SK-N-SH (cell line): ENCODE measurements around the gene HHAT. TPM values are rescaled to one million over a fixed set of nuclear protein-coding genes. Genes with fewer than 3 reads are reported as not detected.

ENCODE experiments used
- CTCF ChIA-PET: fragments of 300-600, 350-600 bp; formaldehyde crosslinking; extraction: SDS; loops from one replicate; lab custom pipeline; 2021; lab: Yijun Ruan, JAX
- POLR2A ChIA-PET: fragments of 350-600 bp; sonication (Branson Sonifier 250); formaldehyde crosslinking; extraction: SDS; loops from one replicate; lab custom pipeline; 2020; ENCODE audit warnings: antibody characterized with exemption, inconsistent platforms; lab: Yijun Ruan, JAX
- DNase-seq: peaks from one replicate; pipeline ENCODE4 v3.0.0; 2012
- H2AFZ ChIP-seq: fragments of 200-600 bp; sonication (generic); 2 replicates; pipeline ENCODE4 v1.8.1; 2016; ENCODE audit warnings: antibody characterized with exemption, mild to moderate bottlenecking, low read depth
- H3F3A ChIP-seq: fragments of 200-600 bp; sonication (generic); replicated peaks from 2 replicates; pipeline ENCODE3; 2016; ENCODE audit warnings: antibody characterized with exemption, mild to moderate bottlenecking; ENCODE audit not compliant: insufficient read depth
- H3K27ac ChIP-seq, 2 experiments: fragments of 200-500 bp in 1 of 2; fragments of 200-600 bp in 1 of 2; sonication (Bioruptor generic) in 1 of 2; sonication (generic), shearing (Covaris generic) in 1 of 2; 2 replicates each; pipeline versions ENCODE4 v1.5.1 to v1.6.1; 2014 to 2016; ENCODE audit warnings: low read depth in 2 of 2, inconsistent platforms in 1 of 2, low read length in 1 of 2, mild to moderate bottlenecking in 1 of 2, mixed read lengths in 1 of 2
- H3K27me3 ChIP-seq: fragments of 200-600 bp; sonication (generic), shearing (Covaris generic); 2 replicates; pipeline ENCODE4 v1.6.1; 2016; ENCODE audit warnings: mixed run types; ENCODE audit not compliant: insufficient read depth
- H3K36me3 ChIP-seq, 2 experiments: fragments of 200-500 bp in 1 of 2; fragments of 200-600 bp in 1 of 2; sonication (Bioruptor generic) in 1 of 2; sonication (generic) in 1 of 2; replicated peaks in 1 of 2; 2 replicates each; pipeline versions ENCODE3 to v1.5.1; 2014 to 2016; ENCODE audit warnings: low read length in 1 of 2, mild to moderate bottlenecking in 1 of 2; ENCODE audit not compliant: insufficient read depth in 2 of 2, control insufficient read depth in 1 of 2
- H3K4me1 ChIP-seq, 2 experiments: fragments of 200-500 bp in 1 of 2; fragments of 200-600 bp in 1 of 2; sonication (Bioruptor generic) in 1 of 2; sonication (generic), shearing (Covaris generic) in 1 of 2; 2 replicates each; pipeline versions ENCODE4 v1.5.1 to v1.6.1; 2014 to 2016; ENCODE audit warnings: low read depth in 1 of 2, low read length in 1 of 2, mixed run types in 1 of 2; ENCODE audit not compliant: insufficient read depth in 2 of 2, control insufficient read depth in 1 of 2
- H3K4me2 ChIP-seq: fragments of 200-600 bp; sonication (generic), shearing (Covaris generic); 2 replicates; pipeline ENCODE4 v1.6.1; 2017; ENCODE audit warnings: mixed run types
- H3K4me3 ChIP-seq, 2 experiments: fragments of 200-500 bp in 1 of 2; fragments of 200-600 bp in 1 of 2; sonication (Bioruptor generic) in 1 of 2; sonication (generic), shearing (Covaris generic) in 1 of 2; 2 replicates each; pipeline versions ENCODE4 v1.5.1 to v1.8.1; 2014 to 2016; ENCODE audit warnings: low read depth in 2 of 2, inconsistent platforms in 1 of 2, low read length in 1 of 2, mild to moderate bottlenecking in 1 of 2, mixed read lengths in 1 of 2, moderate library complexity in 1 of 2
- H3K79me2 ChIP-seq: fragments of 200-600 bp; sonication (generic); 2 replicates; pipeline ENCODE4 v1.8.1; 2017; ENCODE audit warnings: mild to moderate bottlenecking; ENCODE audit not compliant: insufficient read depth
- H3K9ac ChIP-seq: fragments of 200-600 bp; sonication (generic); 2 replicates; pipeline ENCODE4 v1.6.1; 2017; ENCODE audit warnings: mixed run types
- H3K9me2 ChIP-seq: fragments of 200-600 bp; sonication (generic); 2 replicates; pipeline ENCODE4 v1.6.1; 2017; ENCODE audit warnings: mixed run types
- H3K9me3 ChIP-seq: fragments of 200-600 bp; sonication (generic); 2 replicates; pipeline ENCODE4 v1.6.1; 2017; ENCODE audit warnings: mixed run types, mild to moderate bottlenecking, moderate library complexity
- H4K20me1 ChIP-seq: fragments of 200-600 bp; sonication (generic); 2 replicates; pipeline ENCODE4 v1.6.1; 2017; ENCODE audit warnings: mild to moderate bottlenecking, mixed run types; ENCODE audit not compliant: insufficient read depth
- CHD2 ChIP-seq: fragments of 150-350 bp; IDR thresholded peaks from 2 replicates; pipeline ENCODE4 v1.6.1; 2018; ENCODE audit warnings: low read length; ENCODE audit not compliant: partially characterized antibody
- ELF1 ChIP-seq: IDR thresholded peaks from 2 replicates; pipeline ENCODE4 v1.4.0; 2012
- EP300 ChIP-seq, 2 experiments: IDR thresholded peaks; 2 replicates each; pipeline versions ENCODE4 v1.4.0 to v1.6.1; 2012; ENCODE audit warnings: borderline replicate concordance in 1 of 2, low read depth in 1 of 2, low read length in 1 of 2
- FOXJ3 ChIP-seq: sonication (generic); formaldehyde crosslinking; IDR thresholded peaks from 2 replicates; pipeline ENCODE4 v1.5.1; 2020; ENCODE audit warnings: mild to moderate bottlenecking, missing genetic modification reagents
- GATA2 ChIP-seq: sonication (generic); formaldehyde crosslinking; IDR thresholded peaks from 2 replicates; pipeline ENCODE4 v1.5.0; 2020; ENCODE audit warnings: mild to moderate bottlenecking, missing genetic modification reagents
- JUND ChIP-seq: IDR thresholded peaks from 2 replicates; pipeline ENCODE4 v1.4.0; 2012
- MEF2A ChIP-seq: IDR thresholded peaks from 2 replicates; pipeline ENCODE4 v1.4.0; 2012; ENCODE audit warnings: low read depth, borderline replicate concordance
- NFIC ChIP-seq: IDR thresholded peaks from 2 replicates; pipeline ENCODE4 v1.4.0; 2012; ENCODE audit warnings: borderline replicate concordance
- NRF1 ChIP-seq: IDR thresholded peaks from 2 replicates; pipeline ENCODE4 v1.6.1; 2012; ENCODE audit warnings: low read depth, mild to moderate bottlenecking, low read length
- RAD21 ChIP-seq: IDR thresholded peaks from 2 replicates; pipeline ENCODE4 v1.6.1; 2012; ENCODE audit warnings: mild to moderate bottlenecking, low read length
- RCOR1 ChIP-seq: fragments of 150-350 bp; IDR thresholded peaks from 2 replicates; pipeline ENCODE4 v1.6.1; 2017; ENCODE audit warnings: antibody characterized with exemption, low read length
- RXRA ChIP-seq: IDR thresholded peaks from 2 replicates; pipeline ENCODE4 v1.4.0; 2012; ENCODE audit warnings: low read depth, mild to moderate bottlenecking, borderline replicate concordance
- TEAD4 ChIP-seq: IDR thresholded peaks from 2 replicates; pipeline ENCODE4 v1.4.0; 2012; ENCODE audit warnings: mild to moderate bottlenecking, borderline replicate concordance; ENCODE audit not compliant: insufficient read depth
- YY1 ChIP-seq: IDR thresholded peaks from 2 replicates; pipeline ENCODE4 v1.4.0; 2012; ENCODE audit warnings: low read depth, mild to moderate bottlenecking
- WGBS: methylation state at CpG from one replicate; pipeline ENCODE4 v1.1.6; 2017; ENCODE audit warnings: low lambda C conversion rate; 5-methylcytosine and 5-hydroxymethylcytosine counted together
- polyA plus RNA-seq, 3 experiments: library from polyadenylated mRNA; depleted of rRNA; stranded (reverse); fragments of >200 nt; gene quantifications; 2 replicates each; pipeline ENCODE4 v1.2.3, GENCODE V29; 2012
- TF ChIP-seq, protein P1 (sequence below): fragments of 150-350 bp; IDR thresholded peaks from 2 replicates; pipeline ENCODE4 v1.6.1; 2017; ENCODE audit warnings: antibody characterized with exemption, low read length, low read depth, borderline replicate concordance
- TF ChIP-seq, protein P2 (sequence below): IDR thresholded peaks from 2 replicates; pipeline ENCODE4 v1.4.0; 2012; ENCODE audit warnings: low read depth, borderline replicate concordance
- TF ChIP-seq, protein P3 (sequence below): IDR thresholded peaks from 2 replicates; pipeline ENCODE4 v1.6.1; 2012; ENCODE audit warnings: mild to moderate bottlenecking, low read depth, low read length, moderate library complexity

Gene HHAT
- polyA plus RNA-seq, 1 of the 3 experiments (the other 2 are of a cell fraction): 8.1 TPM

DNA sequence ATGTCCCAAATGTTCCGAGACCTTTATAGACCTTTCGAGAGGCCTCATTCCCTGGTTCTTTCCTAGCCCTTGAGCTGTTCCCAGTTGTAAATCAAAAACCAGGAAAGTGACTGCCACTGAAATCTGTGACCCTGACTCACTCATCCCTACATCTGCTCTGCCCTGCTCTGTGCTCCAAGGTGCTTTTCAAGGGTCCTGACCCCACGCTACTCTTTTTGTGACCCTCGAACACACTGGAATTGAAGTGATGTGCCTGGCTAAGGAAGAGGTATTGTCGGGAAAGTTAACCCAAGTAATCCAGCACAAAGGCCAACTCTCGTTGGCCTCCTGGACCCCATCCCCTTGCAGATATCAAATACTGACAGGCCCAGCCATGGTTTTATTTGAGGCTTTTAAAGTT, 244.4 kb downstream of the HHAT start:
- Histone ChIP-seq H4K20me1 (no peaks in the 10 kb centered on the region), H3K9me2 (no peaks in the 10 kb centered on the region), H3K4me2 (no peak overlapping the region), H3K27ac (peak overlapping the region in 1 of 2 experiments; percentile 91; a peak in 2 of 4 replicates), H3K36me3 (no peaks in the 10 kb centered on the region), H2AFZ (no peak overlapping the region), H3F3A (no peaks in the 10 kb centered on the region), H3K9ac (no peak overlapping the region), H3K79me2 (no peaks in the 10 kb centered on the region), H3K4me1 (peaks cover 0 to 50% of the 10 kb centered on the region in 2 experiments; a peak in 2 of 4 replicates), H3K27me3 (no peaks in the 10 kb centered on the region), H3K4me3 (no peak overlapping the region), H3K9me3 (no peaks in the 10 kb centered on the region)
- ChIA-PET CTCF (interaction anchor here (0.8 to 6.0 kb wide), 7 partner anchors 10 to 562 kb away, joined by 3 to 49 read pairs (median 7); partner anchors contain the start of gene KCNH1), POLR2A (interaction anchor here (0.9 to 1.9 kb wide), 2 partner anchors 9 to 561 kb away, joined by 3 to 5 read pairs; partner anchors contain the start of gene KCNH1)
- DNase-seq: no peak
- TF ChIP-seq RAD21 (no peak), NFIC (no peak), ELF1 (no peak), EP300 (IDR thresholded peaks at IDR 0.05; ENCODE audit: borderline replicate concordance in 1 of 2, low read depth in 1 of 2, low read length in 1 of 2) (no peak), FOXJ3 (CRISPR knock-in tag) (no peak), GATA2 (CRISPR knock-in tag) (no peak), NRF1 (no peak), RXRA (no peak), YY1 (no peak), TEAD4 (no peak), CHD2 (no peak), MEF2A (no peak), RCOR1 (no peak), JUND (no peak)
- TF ChIP-seq, protein P1, sequence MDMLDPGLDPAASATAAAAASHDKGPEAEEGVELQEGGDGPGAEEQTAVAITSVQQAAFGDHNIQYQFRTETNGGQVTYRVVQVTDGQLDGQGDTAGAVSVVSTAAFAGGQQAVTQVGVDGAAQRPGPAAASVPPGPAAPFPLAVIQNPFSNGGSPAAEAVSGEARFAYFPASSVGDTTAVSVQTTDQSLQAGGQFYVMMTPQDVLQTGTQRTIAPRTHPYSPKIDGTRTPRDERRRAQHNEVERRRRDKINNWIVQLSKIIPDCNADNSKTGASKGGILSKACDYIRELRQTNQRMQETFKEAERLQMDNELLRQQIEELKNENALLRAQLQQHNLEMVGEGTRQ: no peak
- TF ChIP-seq, protein P2, sequence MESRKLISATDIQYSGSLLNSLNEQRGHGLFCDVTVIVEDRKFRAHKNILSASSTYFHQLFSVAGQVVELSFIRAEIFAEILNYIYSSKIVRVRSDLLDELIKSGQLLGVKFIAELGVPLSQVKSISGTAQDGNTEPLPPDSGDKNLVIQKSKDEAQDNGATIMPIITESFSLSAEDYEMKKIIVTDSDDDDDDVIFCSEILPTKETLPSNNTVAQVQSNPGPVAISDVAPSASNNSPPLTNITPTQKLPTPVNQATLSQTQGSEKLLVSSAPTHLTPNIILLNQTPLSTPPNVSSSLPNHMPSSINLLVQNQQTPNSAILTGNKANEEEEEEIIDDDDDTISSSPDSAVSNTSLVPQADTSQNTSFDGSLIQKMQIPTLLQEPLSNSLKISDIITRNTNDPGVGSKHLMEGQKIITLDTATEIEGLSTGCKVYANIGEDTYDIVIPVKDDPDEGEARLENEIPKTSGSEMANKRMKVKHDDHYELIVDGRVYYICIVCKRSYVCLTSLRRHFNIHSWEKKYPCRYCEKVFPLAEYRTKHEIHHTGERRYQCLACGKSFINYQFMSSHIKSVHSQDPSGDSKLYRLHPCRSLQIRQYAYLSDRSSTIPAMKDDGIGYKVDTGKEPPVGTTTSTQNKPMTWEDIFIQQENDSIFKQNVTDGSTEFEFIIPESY: no peak
- TF ChIP-seq, protein P3, sequence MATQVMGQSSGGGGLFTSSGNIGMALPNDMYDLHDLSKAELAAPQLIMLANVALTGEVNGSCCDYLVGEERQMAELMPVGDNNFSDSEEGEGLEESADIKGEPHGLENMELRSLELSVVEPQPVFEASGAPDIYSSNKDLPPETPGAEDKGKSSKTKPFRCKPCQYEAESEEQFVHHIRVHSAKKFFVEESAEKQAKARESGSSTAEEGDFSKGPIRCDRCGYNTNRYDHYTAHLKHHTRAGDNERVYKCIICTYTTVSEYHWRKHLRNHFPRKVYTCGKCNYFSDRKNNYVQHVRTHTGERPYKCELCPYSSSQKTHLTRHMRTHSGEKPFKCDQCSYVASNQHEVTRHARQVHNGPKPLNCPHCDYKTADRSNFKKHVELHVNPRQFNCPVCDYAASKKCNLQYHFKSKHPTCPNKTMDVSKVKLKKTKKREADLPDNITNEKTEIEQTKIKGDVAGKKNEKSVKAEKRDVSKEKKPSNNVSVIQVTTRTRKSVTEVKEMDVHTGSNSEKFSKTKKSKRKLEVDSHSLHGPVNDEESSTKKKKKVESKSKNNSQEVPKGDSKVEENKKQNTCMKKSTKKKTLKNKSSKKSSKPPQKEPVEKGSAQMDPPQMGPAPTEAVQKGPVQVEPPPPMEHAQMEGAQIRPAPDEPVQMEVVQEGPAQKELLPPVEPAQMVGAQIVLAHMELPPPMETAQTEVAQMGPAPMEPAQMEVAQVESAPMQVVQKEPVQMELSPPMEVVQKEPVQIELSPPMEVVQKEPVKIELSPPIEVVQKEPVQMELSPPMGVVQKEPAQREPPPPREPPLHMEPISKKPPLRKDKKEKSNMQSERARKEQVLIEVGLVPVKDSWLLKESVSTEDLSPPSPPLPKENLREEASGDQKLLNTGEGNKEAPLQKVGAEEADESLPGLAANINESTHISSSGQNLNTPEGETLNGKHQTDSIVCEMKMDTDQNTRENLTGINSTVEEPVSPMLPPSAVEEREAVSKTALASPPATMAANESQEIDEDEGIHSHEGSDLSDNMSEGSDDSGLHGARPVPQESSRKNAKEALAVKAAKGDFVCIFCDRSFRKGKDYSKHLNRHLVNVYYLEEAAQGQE: no peak
- 85% methylated on average over 6 of the region's 6 CpGs for WGBS
